Mesendoderm (in vitro differentiated cells): Measurements from ENCODE around the gene DRAXIN.

Experiments
- DNase-seq: peaks from one replicate; pipeline ENCODE4 v3.0.0; 2013
- H2AK5ac ChIP-seq: 2 replicates; pipeline ENCODE4 v1.6.1; 2013; ENCODE audit warnings: low read length, inconsistent platforms
- H2BK120ac ChIP-seq: 2 replicates; pipeline ENCODE4 v1.6.1; 2013; ENCODE audit warnings: low read depth, mild to moderate bottlenecking, low read length, moderate library complexity, mixed read lengths
- H2BK15ac ChIP-seq: replicated peaks from 2 replicates; pipeline ENCODE4 v1.6.1; 2013; ENCODE audit warnings: low read depth, mild to moderate bottlenecking, moderate library complexity
- H2BK5ac ChIP-seq: 2 replicates; pipeline ENCODE4 v1.6.1; 2013; ENCODE audit warnings: low read length, inconsistent platforms
- H3K18ac ChIP-seq: 2 replicates; pipeline ENCODE4 v1.6.1; 2013; ENCODE audit warnings: mild to moderate bottlenecking, low read length, mixed read lengths
- H3K23ac ChIP-seq: one replicate; pipeline ENCODE4 v1.6.1; 2013; ENCODE audit warnings: low read length
- H3K27ac ChIP-seq: 2 replicates; pipeline ENCODE4 v1.5.1; 2013; ENCODE audit warnings: low read depth, mild to moderate bottlenecking, inconsistent platforms, low read length, moderate library complexity
- H3K27me3 ChIP-seq: 2 replicates; pipeline ENCODE4 v1.6.1; 2013; ENCODE audit warnings: low read length, control low read depth, mild to moderate bottlenecking, inconsistent platforms; ENCODE audit not compliant: insufficient read depth, poor library complexity
- H3K36me3 ChIP-seq: 2 replicates; pipeline ENCODE4 v1.6.1; 2013; ENCODE audit warnings: low read length, inconsistent platforms; ENCODE audit not compliant: control insufficient read depth, insufficient read depth
- H3K4ac ChIP-seq: one replicate; pipeline ENCODE4 v1.6.1; 2013; ENCODE audit warnings: low read depth, mild to moderate bottlenecking, low read length, moderate library complexity
- H3K4me1 ChIP-seq: 2 replicates; pipeline ENCODE4 v1.6.1; 2013; ENCODE audit warnings: low read depth, low read length, inconsistent platforms; ENCODE audit not compliant: control insufficient read depth
- H3K4me2 ChIP-seq: 2 replicates; pipeline ENCODE4 v1.6.1; 2013; ENCODE audit warnings: low read length
- H3K4me3 ChIP-seq: 2 replicates; pipeline ENCODE4 v1.5.1; 2013; ENCODE audit warnings: mild to moderate bottlenecking, low read length
- H3K56ac ChIP-seq: one replicate; pipeline ENCODE4 v1.6.1; 2013; ENCODE audit warnings: low read length
- H3K79me1 ChIP-seq: 2 replicates; pipeline ENCODE4 v1.6.1; 2013; ENCODE audit warnings: low read length, inconsistent platforms
- H3K79me2 ChIP-seq: 2 replicates; pipeline ENCODE4 v1.6.1; 2013; ENCODE audit warnings: mild to moderate bottlenecking, low read length; ENCODE audit not compliant: control insufficient read depth, insufficient read depth
- H3K9ac ChIP-seq: 2 replicates; pipeline ENCODE4 v1.6.1; 2013; ENCODE audit warnings: low read length, inconsistent platforms
- H4K5ac ChIP-seq: one replicate; pipeline ENCODE4 v1.6.1; 2013; ENCODE audit warnings: low read length
- H4K8ac ChIP-seq: one replicate; pipeline ENCODE4 v1.6.1; 2013; ENCODE audit warnings: low read depth, mild to moderate bottlenecking, control low read depth, low read length, moderate library complexity
- WGBS: extraction: QIAGEN DNeasy Blood & Tissue Kit; methylation state at CpG from one replicate; pipeline ENCODE4 v1.1.7; 2013; ENCODE audit warnings: low lambda C conversion rate, missing lambda C conversion rate; ENCODE audit not compliant: insufficient coverage; ENCODE audit errors: extremely low coverage; 5-methylcytosine and 5-hydroxymethylcytosine counted together

The DRAXIN gene

DNA sequence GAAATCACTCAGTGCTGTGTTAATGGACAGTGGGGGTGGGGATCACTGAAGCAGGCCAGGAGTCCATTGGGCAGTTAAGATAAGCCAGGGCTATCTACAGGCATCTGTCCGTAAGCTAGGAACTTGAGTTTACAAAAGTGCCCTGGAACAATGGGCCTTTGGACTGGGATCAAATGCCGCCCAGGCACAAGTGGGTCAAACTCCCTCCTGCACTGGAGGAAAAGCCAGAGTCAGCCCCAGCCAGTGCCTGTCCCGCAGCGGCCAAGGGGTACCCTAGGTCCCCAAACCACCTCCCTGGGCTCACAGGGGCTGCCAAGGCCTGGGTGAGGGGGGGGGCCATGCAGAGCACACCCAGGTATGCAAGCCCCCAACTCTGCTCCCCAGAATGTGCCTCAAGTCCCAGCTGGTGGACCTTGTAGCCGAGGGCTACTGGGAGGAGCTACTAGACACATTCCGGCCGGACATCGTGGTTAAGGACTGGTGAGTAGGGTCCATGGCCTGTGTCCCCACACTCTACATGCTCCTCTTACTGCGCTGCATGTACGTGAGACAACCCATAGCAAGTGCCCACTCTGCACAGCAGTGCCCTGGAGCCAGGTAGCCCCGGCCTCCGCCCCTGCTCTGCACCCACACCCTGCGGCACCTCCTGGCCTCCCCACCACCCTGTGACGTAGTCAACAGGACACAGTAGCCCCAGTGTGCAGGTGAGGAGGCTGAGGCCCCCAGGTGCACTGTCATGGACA lies 19.8 kb upstream of the DRAXIN start:
- no peaks in the 10 kb centered on the region for H3K79me1 ChIP-seq
- no peak for DNase-seq
- no peak overlapping the region for H4K8ac ChIP-seq
- no peak overlapping the region for H3K9ac ChIP-seq
- H3K27ac ChIP-seq: no peak overlapping the region
- no peak overlapping the region for H3K4me2 ChIP-seq
- H3K4ac ChIP-seq: no peak overlapping the region
- H3K27me3 ChIP-seq: no peaks in the 10 kb centered on the region
- no peak overlapping the region for H3K18ac ChIP-seq
- H2BK5ac ChIP-seq: no peak overlapping the region
- no peaks in the 10 kb centered on the region for H3K4me1 ChIP-seq
- no CpG with 5 or more reads among the region's 14 CpGs for WGBS
- H2BK120ac ChIP-seq: no peak overlapping the region
- no peak overlapping the region for H2AK5ac ChIP-seq
- H4K5ac ChIP-seq: no peak overlapping the region
- H3K36me3 ChIP-seq: peaks cover 11% of the 10 kb centered on the region
- H3K4me3 ChIP-seq: no peak overlapping the region
- no peaks in the 10 kb centered on the region for H3K79me2 ChIP-seq
- H3K56ac ChIP-seq: no peak overlapping the region
- no peak overlapping the region for H2BK15ac ChIP-seq
- no peak overlapping the region for H3K23ac ChIP-seq

GRCh38 chr1:11673089-11673769 lies 18.3 kb upstream of the DRAXIN start:
- no peak overlapping the region for H2AK5ac ChIP-seq
- H3K4me3 ChIP-seq: no peak overlapping the region
- H3K4me1 ChIP-seq: no peaks in the 10 kb centered on the region
- H3K18ac ChIP-seq: no peak overlapping the region
- no peaks in the 10 kb centered on the region for H3K79me1 ChIP-seq
- peaks cover 11% of the 10 kb centered on the region for H3K36me3 ChIP-seq
- no peak overlapping the region for H2BK120ac ChIP-seq
- no peak overlapping the region for H2BK5ac ChIP-seq
- no peak overlapping the region for H3K56ac ChIP-seq
- H4K5ac ChIP-seq: no peak overlapping the region
- no CpG with 5 or more reads among the region's 14 CpGs for WGBS
- H3K79me2 ChIP-seq: no peaks in the 10 kb centered on the region
- no peak overlapping the region for H3K9ac ChIP-seq
- H3K4ac ChIP-seq: no peak overlapping the region
- H3K27ac ChIP-seq: no peak overlapping the region
- H3K23ac ChIP-seq: no peak overlapping the region
- no peak overlapping the region for H4K8ac ChIP-seq
- no peak overlapping the region for H3K4me2 ChIP-seq
- H3K27me3 ChIP-seq: no peaks in the 10 kb centered on the region
- no peak overlapping the region for H2BK15ac ChIP-seq
- DNase-seq: no peak

DNA sequence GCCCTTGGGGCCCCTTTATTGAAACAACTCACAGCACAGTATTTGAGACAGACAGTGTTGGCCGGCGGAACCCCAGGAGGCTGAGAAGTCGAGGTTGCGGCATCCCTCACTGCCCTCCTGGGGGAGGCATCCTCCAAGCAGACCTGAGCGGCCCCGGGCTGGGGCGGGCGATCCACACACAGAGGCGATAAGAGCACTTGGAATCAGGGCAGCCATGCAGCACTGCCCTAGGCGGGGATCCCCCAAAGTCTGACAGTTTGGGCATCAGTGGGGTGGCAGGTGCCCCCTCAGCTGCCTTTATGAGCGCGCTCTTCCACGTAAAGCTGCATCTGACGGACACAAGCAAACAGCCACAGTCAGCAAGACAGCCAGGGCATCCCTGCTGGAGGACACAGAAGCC lies 17.0 kb upstream of the DRAXIN start:
- no peak overlapping the region for H3K9ac ChIP-seq
- H3K4me1 ChIP-seq: no peaks in the 10 kb centered on the region
- H2BK120ac ChIP-seq: no peak overlapping the region
- H3K36me3 ChIP-seq: peaks cover 11% of the 10 kb centered on the region
- no peak overlapping the region for H3K56ac ChIP-seq
- H3K79me2 ChIP-seq: peaks cover 2% of the 10 kb centered on the region
- H4K5ac ChIP-seq: no peak overlapping the region
- no peak overlapping the region for H3K23ac ChIP-seq
- WGBS: no CpG with 5 or more reads among the region's 14 CpGs
- no peak overlapping the region for H3K4ac ChIP-seq
- H2BK15ac ChIP-seq: no peak overlapping the region
- H3K4me3 ChIP-seq: no peak overlapping the region
- no peak overlapping the region for H3K4me2 ChIP-seq
- no peak overlapping the region for H2AK5ac ChIP-seq
- no peak overlapping the region for H3K18ac ChIP-seq
- H2BK5ac ChIP-seq: no peak overlapping the region
- DNase-seq: no peak
- no peak overlapping the region for H3K27ac ChIP-seq
- H3K27me3 ChIP-seq: no peaks in the 10 kb centered on the region
- H4K8ac ChIP-seq: no peak overlapping the region
- peaks cover 1% of the 10 kb centered on the region for H3K79me1 ChIP-seq

DNA sequence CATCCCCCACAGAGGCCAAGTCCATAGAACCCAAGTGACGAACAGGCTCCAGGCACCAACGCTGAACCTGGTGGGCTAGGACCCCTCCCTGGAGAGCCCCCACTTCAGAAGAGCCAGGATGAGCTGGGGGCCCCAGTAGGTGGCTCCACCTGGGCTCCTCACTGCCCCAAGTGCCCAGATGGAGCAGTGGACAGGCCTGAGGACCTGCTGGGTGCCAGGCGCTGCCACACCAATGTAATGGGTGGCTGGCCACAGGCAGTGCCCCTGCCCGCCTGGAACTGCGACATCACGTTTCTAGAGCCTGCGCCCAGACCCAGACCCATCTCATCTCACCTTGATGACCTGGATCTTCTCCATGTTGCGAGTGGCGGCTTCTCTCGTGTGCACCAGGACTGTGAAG lies 16.2 kb upstream of the DRAXIN start:
- no peak overlapping the region for H2BK15ac ChIP-seq

DNA sequence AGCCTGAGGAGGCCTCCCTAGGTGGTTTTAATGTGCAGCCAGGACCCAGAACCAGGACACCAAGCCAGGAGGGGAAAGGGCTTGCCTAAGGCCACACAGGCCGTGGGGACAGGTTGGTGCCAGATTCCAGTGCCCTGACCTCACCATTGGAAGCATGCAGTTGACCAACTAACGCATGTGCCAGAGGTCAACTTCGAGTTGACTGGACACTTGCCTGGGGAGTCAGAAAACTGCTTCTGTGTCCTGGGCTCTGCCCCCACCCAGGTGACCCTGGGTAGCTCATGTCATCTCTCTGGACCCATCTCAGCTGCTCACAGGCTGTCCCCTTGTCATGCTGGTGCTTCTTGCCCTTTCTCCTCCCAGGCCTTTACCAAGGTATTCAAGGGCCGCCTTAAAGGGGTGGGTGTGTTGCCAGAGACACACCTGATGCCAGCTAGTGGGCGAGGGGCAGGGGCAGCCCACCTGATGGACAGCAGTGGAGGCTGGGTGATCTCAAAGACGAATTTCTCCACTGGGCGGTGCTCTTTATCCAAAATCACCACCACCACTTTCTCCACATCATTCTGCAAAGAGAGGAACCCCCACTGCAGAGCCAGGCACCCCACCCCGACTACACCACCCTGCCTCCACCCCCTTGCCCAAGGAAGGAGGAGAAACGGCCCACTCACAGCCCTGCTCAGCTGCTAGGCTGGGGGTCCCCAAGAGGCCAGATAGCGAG lies 15.0 kb upstream of the DRAXIN start:
- WGBS: no CpG with 5 or more reads among the region's 10 CpGs

More for the DNA sequence above, 16.2 kb upstream of the DRAXIN start:
- Histone ChIP-seq H3K18ac (no peak overlapping the region), H3K9ac (no peak overlapping the region), H3K4me2 (no peak overlapping the region), H3K4ac (no peak overlapping the region), H3K36me3 (peaks cover 11% of the 10 kb centered on the region), H3K4me3 (no peak overlapping the region), H2BK120ac (no peak overlapping the region), H3K27ac (no peak overlapping the region), H3K56ac (no peak overlapping the region), H4K8ac (no peak overlapping the region), H3K27me3 (no peaks in the 10 kb centered on the region), H3K4me1 (no peaks in the 10 kb centered on the region), H3K79me2 (peaks cover 2% of the 10 kb centered on the region), H4K5ac (no peak overlapping the region), H2AK5ac (no peak overlapping the region), H2BK5ac (no peak overlapping the region), H3K79me1 (peaks cover 1% of the 10 kb centered on the region), H3K23ac (no peak overlapping the region)
- no peak for DNase-seq
- no CpG with 5 or more reads among the region's 10 CpGs for WGBS

More for the DNA sequence above, 15.0 kb upstream of the DRAXIN start:
- Histone ChIP-seq H3K4me1 (peaks cover under 1% of the 10 kb centered on the region), H3K9ac (no peak overlapping the region), H4K8ac (no peak overlapping the region), H3K79me2 (peaks cover 2% of the 10 kb centered on the region), H3K4me2 (no peak overlapping the region), H2AK5ac (no peak overlapping the region), H3K23ac (no peak overlapping the region), H3K18ac (no peak overlapping the region), H2BK5ac (no peak overlapping the region), H2BK120ac (no peak overlapping the region), H2BK15ac (no peak overlapping the region), H3K27ac (no peak overlapping the region), H3K4me3 (no peak overlapping the region), H3K79me1 (peaks cover 1% of the 10 kb centered on the region), H3K27me3 (no peaks in the 10 kb centered on the region), H3K36me3 (peaks cover 11% of the 10 kb centered on the region), H4K5ac (no peak overlapping the region), H3K4ac (no peak overlapping the region), H3K56ac (no peak overlapping the region)
- no peak for DNase-seq
